ENCODE measurements around the gene SHB.
"Not testable (repeated sequence)": the region's sequence is repeated elsewhere in the genome, so short reads cannot be mapped to it uniquely, and the experiment has no call there.

Gene SHB

DNA sequence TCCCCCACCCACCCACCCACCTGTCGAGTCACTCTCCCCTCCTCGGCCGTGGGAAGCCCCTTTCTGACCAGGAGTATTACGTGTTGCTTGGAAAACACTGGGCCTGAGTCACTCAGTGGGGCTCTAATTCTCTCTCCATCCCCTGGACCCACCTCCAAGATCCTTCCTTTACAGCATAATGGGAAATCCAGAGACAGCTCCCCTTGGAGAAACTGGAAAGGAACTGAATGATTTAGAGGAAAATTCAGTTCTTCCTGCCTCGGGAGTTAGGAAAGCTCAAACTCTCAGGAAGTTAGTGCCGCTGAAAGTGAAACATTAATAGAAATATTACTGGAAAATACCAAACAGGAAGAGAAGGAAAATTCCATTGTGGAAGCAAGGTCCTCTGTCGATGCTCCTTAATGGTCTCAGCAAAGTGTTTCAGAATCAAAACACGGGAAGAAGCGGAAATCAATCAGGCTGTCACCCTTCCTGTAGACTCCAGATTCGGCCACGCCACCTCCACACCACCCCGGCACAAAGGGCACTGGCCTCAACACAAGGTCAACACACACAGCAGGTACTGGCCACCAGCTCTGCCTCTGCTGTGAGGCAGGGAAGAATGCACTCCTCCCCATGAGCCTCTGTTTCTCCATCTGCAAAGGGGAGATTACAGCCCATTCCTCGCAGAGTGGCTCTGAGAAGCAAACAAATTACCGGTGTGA, 9.6 kb downstream of the SHB start:
- H3K27me3 Mint-ChIP-seq: no peaks in the 10 kb centered on the region
- H3K4me3 Mint-ChIP-seq: no peak overlapping the region
- peaks cover 4% of the 10 kb centered on the region for H3K4me1 Mint-ChIP-seq
- no peak overlapping the region for H3K27ac Mint-ChIP-seq
- H3K9me3 Mint-ChIP-seq: no peaks in the 10 kb centered on the region
- H3K36me3 Mint-ChIP-seq: no peaks in the 10 kb centered on the region

DNA sequence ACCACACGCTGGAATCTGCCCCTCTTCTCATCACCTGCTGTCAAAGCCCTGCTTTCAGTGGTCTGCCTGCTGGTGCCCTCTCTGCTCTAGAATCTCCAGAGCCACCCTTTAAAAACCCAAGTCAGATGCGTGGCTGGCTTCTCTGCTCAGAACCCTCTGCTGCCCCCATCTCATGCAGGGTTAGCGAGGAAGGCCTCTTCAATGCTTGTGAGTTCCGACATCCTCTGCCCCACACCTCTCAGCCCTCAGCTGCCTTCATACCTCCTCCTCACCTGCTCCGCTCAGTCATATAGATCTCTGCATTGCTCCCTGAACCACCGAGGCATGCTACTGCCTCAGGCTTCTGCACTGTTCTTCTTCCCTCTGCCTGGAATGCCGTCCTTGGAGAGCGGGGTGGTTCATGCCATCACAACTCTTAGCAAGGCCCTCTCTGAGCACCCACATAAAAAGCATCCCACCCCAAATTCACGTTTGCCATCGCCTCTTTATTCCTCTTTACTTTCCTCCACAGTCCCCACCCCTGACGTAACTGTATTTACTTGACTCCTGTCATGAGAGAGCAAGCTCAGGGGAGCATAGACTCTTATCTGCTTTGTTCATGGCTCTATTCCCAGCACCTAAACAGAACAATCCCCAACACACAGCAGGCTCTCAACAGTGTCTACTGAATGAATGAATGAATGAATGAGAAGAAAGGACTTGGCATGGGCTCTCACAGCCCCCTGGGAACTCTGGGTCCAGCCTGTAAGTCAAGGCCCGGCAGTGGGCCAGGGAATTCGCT, 10.4 kb downstream of the SHB start:
- Mint-ChIP-seq H3K4me1 (no peaks in the 10 kb centered on the region), H3K27me3 (no peaks in the 10 kb centered on the region), H3K9me3 (no peaks in the 10 kb centered on the region), H3K27ac (no peak overlapping the region), H3K4me3 (no peak overlapping the region), H3K36me3 (no peaks in the 10 kb centered on the region)

DNA sequence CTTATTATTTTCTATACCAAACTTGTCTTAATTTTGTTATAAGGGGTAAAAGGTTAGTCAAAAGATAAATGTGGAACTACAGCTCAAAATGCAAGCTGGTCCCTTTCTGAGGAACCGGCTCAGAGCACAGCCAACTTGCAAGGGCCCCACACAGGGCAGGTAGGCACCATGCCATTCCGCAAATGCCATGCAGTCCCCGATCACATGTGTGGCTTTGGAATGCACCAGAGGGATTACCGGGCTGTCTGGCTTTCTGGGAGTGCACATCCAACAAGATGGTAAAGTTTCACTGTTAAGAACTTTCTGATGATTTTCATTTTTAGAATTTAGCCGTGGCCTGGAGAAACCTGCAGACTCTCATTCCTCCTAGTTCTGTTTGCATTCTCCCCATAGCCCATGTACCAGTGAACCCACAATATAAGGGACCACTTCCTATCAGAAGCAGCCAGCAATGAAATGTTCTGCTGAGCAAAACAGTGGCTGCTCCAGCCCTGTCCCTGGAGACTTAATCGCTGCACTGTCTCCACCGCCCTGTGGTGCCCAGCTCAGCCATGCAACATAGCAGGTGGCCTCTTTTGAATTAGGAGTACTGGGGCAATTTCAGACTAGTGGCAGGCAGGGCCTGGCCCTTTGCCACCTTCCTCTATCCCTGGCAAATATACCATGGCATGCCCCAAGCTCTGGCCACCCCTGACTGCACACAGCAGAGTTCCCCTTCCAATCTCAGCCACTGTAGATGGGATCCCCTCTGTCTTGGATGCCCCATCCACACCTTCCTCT, 11.4 kb downstream of the SHB start:
- Mint-ChIP-seq H3K36me3 (no peaks in the 10 kb centered on the region), H3K9me3 (no peaks in the 10 kb centered on the region), H3K4me3 (no peak overlapping the region), H3K27ac (no peak overlapping the region), H3K4me1 (no peaks in the 10 kb centered on the region), H3K27me3 (no peaks in the 10 kb centered on the region)

- Mint-ChIP-seq H3K27ac (peak overlapping the region; percentile 17), H3K4me1 (no peaks in the 10 kb centered on the region), H3K9me3 (no peaks in the 10 kb centered on the region), H3K36me3 (no peaks in the 10 kb centered on the region), H3K4me3 (no peak overlapping the region), H3K27me3 (no peaks in the 10 kb centered on the region)
Measured at GRCh38 chr9:38054653-38055052, 14.4 kb downstream of the SHB start.

GRCh38 chr9:38053697-38054461, 15.1 kb downstream of the SHB start:
- Mint-ChIP-seq H3K27ac (peak overlapping the region; percentile 17), H3K4me3 (no peak overlapping the region), H3K4me1 (no peaks in the 10 kb centered on the region), H3K27me3 (no peaks in the 10 kb centered on the region), H3K9me3 (no peaks in the 10 kb centered on the region), H3K36me3 (no peaks in the 10 kb centered on the region)

GRCh38 chr9:38051780-38052546, 17.1 kb downstream of the SHB start:
- no peak overlapping the region for H3K4me3 Mint-ChIP-seq

GRCh38 chr9:38048316-38048969, 20.6 kb downstream of the SHB start:
- Mint-ChIP-seq H3K36me3 (no peaks in the 10 kb centered on the region), H3K27me3 (no peaks in the 10 kb centered on the region), H3K9me3 (no peaks in the 10 kb centered on the region), H3K4me3 (no peak overlapping the region), H3K4me1 (peaks cover 11% of the 10 kb centered on the region), H3K27ac (no peak overlapping the region)

More at GRCh38 chr9:38051780-38052546, 17.1 kb downstream of the SHB start:
- Mint-ChIP-seq H3K4me1 (peaks cover 11% of the 10 kb centered on the region), H3K27me3 (no peaks in the 10 kb centered on the region), H3K36me3 (no peaks in the 10 kb centered on the region), H3K27ac (no peak overlapping the region), H3K9me3 (no peaks in the 10 kb centered on the region)

DNA sequence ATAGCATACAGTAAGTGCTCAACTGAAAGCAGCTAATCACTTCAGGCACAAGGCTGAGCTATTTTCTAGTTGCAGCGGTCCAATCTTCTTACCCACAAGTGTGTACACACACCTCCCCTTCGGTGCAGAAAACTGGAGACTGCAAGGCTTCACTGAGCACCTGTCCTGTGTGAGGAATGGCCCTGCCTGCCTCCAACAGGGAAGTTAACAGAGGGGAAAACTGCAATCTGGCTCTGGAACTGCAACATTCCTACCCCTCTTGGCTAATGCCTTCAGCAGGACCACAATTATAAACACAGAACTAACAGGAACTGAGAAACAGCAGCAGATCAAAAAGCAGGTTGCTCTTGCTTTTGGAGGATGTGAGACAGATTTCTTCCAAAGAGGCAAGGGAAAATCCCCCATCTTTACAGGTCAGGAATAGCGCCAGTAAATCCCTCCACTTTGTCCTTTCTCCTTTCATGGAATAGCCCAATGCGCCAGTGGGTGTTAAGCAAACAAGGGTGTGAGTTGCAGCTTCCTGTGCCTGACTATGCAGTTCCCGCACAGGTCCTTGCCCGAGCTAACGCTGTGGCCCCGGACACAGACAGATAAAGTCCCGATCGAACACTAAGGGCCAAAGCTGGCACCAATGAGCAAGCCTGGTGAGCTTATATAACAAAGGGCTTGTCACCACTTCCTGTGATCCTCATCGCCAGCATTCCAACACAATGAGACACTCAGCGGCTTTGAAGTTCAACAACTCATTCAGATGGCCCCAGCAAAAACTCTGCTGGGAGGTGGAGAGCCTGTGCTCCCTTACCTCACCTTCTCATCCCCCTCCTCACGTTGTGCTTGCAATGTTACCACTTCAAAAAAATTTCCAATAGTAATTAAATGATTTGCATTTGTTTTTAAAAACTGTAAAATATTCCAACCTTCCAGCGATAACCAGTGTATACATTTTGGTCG, 21.5 kb downstream of the SHB start:
- no peak overlapping the region for H3K27ac Mint-ChIP-seq
- H3K4me3 Mint-ChIP-seq: peak overlapping the region; percentile 39
- H3K27me3 Mint-ChIP-seq: no peaks in the 10 kb centered on the region
- peaks cover 11% of the 10 kb centered on the region for H3K4me1 Mint-ChIP-seq
- no peaks in the 10 kb centered on the region for H3K9me3 Mint-ChIP-seq
- no peaks in the 10 kb centered on the region for H3K36me3 Mint-ChIP-seq

DNA sequence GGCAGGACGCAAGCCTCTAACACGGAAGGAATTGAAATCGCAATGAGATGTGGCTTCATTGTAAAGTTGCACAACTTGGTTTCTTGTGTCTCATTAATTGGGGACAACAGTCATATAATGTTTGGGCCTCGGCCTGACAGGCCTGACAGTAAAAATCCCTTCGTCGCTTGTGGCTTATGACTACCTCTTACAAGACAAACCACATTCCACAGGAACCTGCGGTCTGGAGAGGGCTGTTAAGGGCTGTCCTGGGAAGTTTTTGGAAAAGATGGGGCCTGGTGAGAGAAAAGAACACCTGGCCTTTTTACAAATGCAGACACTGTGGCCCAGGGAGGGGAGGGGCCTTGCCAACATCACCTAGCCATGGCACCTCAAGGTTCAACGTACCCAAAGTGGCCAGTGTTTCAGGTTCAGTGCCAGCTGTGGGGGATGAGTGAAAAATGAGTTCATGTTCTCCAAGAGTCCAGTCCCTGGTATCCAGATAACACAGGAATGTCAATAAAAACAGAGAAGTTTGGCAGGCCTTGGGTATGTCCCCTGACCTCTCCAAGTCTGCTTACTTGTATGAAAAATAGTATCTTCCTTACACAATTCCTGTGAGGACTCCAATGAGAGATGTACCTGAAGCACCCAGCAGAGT, 22.2 kb downstream of the SHB start:
- Mint-ChIP-seq H3K27ac (no peak overlapping the region), H3K36me3 (no peaks in the 10 kb centered on the region), H3K27me3 (no peaks in the 10 kb centered on the region), H3K4me1 (peaks cover 11% of the 10 kb centered on the region), H3K9me3 (no peaks in the 10 kb centered on the region), H3K4me3 (no peak overlapping the region)

DNA sequence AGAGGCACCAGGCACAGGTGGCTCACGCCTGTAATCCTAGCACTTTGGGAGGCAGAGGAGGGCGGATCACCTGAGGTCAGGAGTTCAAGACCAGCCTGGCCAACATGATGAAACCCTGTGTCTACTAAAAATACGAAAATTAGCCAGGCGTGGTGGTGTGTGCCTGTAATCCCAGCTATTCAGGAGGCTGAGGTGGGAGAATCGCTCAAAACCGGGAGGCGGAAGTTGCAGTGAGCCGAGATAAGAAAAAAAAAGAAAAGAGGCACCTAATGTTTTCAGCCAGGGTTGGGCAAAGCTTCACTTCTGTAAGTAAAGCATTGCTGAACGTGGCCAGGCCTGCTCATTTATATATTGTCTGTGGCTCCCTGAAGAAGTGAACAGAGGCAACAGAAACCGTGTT, 23.1 kb downstream of the SHB start:
- not testable (repeated sequence) for H3K27ac Mint-ChIP-seq, H3K36me3 Mint-ChIP-seq, H3K27me3 Mint-ChIP-seq, H3K4me3 Mint-ChIP-seq, H3K9me3 Mint-ChIP-seq
- H3K4me1 Mint-ChIP-seq: peaks cover 11% of the 10 kb centered on the region

GRCh38 chr9:38044706-38045105, 24.3 kb downstream of the SHB start:
- Mint-ChIP-seq H3K27me3 (no peaks in the 10 kb centered on the region), H3K27ac (no peak overlapping the region), H3K9me3 (no peaks in the 10 kb centered on the region), H3K36me3 (no peaks in the 10 kb centered on the region), H3K4me3 (no peak overlapping the region), H3K4me1 (peaks cover 11% of the 10 kb centered on the region)

GRCh38 chr9:38043931-38044623, 24.9 kb downstream of the SHB start:
- Mint-ChIP-seq H3K4me3 (no peak overlapping the region), H3K4me1 (peaks cover 11% of the 10 kb centered on the region), H3K36me3 (no peaks in the 10 kb centered on the region), H3K27me3 (no peaks in the 10 kb centered on the region), H3K27ac (no peak overlapping the region), H3K9me3 (no peaks in the 10 kb centered on the region)
